ENCODE results near the gene PDHA1.

The PDHA1 gene

DNA sequence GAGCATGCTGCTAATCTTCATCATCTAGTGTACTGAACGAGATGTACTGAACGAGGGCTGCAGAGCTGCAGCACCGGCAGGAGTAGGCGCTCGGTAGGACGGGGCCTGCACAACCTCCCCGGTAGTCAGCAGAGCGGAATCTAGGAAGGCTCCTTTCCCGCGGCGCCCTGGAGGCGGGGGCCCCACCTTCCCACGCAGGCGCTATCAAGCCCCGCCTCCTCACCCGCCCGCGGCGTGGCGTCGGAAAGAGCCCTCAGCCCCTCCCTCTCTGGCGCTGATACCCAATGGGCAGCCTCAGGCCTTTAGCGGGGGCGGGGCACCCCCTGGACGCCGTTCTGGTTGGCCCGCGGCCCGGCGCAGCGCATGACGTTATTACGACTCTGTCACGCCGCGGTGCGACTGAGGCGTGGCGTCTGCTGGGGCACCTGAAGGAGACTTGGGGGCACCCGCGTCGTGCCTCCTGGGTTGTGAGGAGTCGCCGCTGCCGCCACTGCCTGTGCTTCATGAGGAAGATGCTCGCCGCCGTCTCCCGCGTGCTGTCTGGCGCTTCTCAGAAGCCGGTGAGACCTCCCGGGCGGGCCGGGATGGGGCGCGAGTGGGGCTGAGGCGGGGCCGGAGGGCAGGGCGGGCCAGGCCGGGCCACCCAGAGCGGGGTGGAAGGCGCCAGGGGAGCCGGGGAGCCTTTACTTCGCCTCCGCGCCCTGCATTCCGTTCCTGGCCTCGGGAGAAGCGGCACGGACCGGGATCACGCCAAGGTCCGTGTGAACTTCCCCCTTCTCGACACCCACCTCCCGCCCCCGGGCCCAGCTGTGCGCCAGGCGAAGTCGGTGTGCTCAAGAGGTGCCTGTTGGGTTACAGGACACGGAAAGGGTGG lies at the start of gene PDHA1:
PDHA1 (plus strand) TSS at position 393 of the 874 bp plus-strand sequence; CDS start at position 504, 111 bp downstream.
- peak; percentile 7 to 94 (median 82) for DNase-seq

DNA sequence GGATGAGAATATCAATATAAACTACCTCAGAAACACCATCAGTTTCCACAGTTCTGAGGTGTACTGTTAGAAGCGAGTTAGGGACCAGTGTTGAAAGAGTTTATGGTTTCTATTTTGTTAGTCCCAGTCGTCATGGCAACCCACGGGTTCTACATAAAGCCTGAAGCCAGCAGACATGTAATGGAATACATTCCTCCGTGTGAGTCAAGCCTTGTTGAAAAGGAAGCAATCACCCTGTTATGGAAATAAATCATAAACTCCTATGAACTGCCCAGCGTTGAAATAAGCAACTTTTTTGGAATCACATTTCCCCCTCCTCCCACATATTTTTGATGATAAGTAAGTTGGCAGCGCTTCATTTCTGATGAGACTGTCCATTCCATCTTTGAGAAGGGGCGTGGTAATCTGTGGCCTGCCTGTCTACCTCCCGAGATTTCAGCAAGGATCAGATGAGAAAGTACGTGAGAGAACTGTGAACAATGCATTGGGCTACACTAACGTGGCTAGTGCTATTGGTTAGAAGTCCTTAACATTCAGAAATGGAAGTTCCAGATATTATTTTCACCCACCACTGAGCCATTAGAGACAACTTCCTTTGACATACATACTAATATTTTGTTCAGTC lies 40.4 kb upstream of the PDHA1 start:
- DNase-seq: no peak

DNA sequence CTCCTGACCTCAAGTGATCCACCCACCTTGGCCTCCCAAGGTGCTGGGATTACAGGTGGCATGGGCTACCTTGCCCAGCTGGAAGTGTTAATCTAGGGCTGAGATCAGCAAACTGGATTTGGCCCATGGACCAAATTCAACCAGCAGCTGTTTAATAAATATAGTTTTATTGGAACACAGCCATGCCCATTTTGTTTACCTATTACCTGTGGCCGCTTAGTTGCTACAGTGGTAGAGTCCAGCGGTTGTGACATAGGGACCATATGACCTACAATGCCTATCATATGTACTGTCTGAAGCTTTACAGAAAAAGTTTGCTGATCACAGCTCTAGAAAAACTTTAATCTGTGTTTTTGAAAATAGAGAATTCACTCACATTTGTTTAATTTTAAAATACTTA lies 17.2 kb upstream of the PDHA1 start:
- no peak for DNase-seq

DNA sequence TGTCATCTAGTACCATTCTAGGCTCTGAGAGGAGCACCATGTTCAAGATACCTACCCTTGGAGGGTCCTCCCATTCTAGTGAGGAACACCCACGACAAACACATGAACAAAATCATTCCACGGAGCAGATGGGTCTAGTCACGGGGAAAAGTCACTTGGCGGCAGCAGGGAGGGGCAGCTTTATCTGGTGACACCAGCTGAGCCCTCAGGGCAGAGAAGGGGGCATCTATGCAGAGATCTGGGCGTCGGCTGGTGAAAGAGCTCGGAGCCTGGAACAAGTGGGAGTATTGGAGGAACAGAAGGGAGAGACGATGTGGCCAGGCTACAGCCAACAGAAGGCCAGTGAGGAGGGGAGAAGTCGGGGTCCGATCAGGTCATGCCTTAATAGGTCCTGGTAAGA lies 11.9 kb upstream of the PDHA1 start:
- no peak for DNase-seq

DNA sequence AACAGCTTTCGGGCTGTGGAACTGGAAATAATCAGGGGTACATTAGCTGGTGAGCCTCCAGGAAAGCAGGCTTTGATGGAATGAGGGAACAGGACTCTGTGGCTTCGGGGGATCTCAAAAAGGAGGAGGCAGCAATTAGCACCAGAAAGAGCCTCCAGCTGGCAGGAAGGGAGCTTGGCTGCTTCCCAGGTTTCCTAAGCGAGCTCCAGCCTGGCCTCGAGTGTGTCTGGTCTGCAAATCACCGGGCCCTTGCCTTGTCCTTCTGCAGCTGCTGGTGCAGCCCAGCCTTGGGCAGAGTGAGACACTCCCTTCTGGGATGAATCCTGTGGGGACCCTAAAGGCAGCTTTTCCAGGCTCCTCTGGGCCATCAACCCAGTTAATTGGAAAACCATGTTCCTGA lies 10.7 kb upstream of the PDHA1 start:
- DNase-seq: peak in 40 of 56 donors; percentile 0 to 45 (median 8)

DNA sequence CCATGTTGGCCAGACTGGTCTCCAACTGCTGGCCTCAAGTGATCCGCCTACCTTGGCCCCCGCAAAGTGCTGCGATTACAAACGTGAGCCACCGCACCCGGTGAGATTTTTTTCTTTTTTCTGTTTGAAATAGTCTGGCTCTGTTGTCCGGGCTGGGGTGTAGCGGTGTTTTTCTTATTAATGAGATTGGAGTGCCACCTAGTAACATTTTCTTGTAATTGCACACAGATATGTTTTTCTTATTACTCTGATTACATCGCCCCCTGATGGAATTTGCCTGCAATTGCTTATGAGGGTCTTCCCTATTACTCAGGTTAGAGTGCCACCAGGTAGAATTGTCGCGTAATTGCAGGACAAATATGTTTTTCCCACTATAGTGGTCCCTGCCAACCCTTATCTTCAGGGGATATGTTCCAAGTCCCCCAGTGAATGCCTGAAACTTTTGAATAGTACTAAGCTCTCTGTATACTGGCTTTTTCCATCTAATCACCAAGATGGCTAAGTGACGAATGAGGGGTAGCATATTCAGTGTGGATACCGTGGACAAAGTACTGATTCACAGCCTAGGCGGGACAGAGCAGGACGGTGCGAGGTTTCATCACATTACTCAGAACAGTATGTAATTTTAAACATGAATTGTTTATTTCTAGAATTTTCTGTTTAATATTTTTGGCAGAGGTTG lies 8.6 kb upstream of the PDHA1 start:
- DNase-seq: no peak

DNA sequence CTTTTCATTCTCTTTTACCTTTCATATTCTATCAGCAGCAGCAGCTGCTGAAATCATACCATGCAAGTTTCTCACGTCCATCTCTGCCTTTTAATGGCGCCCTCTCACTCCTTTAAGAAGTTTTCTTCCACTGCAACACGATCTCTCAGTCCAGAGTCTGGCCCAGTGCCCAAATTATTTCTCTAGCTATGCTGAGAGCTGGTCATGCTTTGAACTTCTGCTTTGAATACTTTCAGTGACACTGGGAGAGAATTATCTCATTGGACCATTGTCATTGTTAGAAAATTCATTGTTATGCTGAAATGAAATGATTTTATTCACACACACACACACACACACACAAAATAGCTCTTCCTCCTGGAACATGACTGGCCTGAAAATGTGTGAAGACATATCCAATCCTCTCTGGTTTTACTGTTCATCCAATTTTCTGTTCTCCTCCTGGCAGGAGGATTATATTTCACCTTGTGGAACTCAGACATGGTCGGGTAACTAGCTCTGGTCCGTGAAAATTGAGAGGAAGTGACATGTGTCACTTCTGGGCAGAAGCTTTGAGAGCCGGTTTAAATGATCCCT lies 1.3 kb upstream of the PDHA1 start:
- DNase-seq: peak in 1 of 56 donors; percentile 4

DNA sequence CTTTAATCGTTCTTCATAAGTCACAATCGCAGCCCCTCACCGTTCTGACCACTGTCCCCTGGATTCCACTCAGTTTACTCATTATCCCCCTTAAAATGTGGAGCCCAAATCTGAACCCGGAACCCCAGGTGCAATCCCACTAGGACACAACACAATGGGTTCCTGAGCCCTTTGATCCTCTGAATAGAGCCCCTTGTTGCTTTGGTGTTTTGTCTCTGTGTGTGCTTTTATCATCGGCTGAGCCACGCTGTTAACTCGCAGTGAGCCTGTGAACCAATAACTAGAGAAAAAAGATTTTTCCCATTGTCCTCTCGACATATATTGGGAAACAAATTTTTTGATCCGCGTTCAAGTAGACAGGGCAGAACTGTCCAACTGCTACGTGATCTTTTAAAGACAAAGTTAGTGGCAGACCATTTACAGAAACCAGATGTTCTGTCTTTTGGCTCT lies 617 bp upstream of the PDHA1 start:
- DNase-seq: peak in 1 of 56 donors; percentile 26

DNA sequence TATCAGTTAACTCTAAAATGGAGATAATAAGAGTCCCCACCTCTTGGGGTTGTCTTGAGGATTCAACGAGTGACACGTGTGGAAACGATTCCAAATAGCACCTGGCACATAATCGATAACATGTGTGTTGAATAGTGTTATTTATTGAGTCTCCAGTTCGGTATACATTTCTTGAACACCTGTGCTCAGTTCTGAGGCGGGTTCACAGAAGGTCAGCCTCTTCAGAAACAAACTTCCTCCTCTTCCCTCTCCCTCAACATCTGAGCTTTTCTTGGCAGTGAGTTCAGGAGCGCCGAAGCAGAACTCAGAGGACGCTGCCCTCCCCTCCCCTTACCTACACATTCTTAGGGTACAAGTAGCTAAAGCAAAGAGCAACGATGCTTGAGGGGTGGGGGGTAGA lies 934 bp downstream of the PDHA1 start:
- no peak for DNase-seq

DNA sequence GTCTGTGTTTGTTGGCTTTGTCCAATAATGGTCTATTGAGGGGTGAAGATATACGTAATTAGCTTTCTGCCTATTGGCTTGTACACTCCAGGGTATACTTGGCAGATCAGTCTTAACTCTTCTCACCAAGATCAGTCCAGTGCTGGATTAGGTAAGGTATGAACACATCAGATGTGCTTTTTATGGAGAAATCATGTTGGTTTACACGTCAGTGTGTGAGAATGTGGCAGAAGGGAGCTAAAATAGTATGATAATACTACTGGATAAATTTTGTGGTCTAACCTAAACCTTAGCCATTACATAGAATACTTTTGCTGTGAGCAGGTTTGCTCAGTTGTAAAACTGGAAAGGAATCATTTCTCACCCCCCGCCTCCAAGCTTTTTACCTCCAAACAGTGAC lies 4.2 kb downstream of the PDHA1 start:
- no peak for DNase-seq

DNA sequence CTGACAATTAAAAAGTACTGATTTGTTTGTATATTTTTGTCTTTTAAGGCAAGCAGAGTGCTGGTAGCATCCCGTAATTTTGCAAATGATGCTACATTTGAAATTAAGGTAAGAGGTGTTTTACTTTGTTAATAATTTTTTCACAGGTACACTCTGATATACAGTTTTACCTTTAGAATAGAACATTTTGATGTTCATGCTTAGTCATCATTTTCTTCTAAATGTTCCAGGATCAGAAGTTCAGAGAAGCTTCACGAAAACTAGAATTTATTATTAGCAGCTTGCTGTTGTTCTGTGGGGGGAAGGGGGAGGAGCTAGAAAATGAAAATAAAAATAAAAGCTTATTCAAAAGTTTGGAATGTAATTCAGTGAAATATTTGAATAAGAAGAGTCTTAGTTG lies 5.5 kb downstream of the PDHA1 start:
- no peak for DNase-seq

DNA sequence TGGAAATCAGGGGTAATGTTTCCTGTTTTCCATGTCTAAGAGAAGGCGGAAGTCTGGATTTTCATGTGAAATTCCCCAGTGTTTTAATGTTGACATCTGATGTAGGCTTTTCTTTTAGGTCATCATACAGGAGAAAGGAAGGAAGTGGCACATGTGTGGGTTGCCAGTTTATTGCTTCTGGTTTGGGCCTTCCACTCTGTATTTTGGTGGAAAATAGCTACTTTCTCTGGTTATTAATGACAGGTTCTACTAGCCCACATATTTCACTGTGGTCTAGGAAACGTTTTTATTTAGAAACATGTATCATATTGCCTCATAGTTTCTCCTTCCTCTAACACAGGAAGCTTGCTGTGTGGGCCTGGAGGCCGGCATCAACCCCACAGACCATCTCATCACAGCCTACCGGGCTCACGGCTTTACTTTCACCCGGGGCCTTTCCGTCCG lies 7.2 kb downstream of the PDHA1 start:
- DNase-seq: no peak

DNA sequence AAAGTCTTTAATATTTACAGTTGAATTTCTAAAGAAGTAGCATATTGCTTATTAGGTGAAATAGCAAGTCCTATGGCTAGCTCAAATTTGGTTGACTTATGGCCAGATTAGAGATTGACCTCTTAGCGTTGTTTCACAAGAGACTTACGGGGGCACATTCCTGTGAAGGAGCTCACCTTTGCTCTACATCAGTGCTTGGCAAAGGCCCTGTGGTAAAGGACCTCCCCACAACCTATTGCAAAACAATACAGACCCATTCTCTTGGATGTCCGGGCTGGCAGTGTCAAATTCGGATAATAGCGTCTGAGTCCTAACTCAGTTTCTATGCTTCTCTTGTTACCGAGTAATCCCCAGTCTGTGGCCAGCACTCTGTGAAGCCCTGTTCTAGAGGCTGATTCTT lies 10.9 kb downstream of the PDHA1 start:
- no peak for DNase-seq

DNA sequence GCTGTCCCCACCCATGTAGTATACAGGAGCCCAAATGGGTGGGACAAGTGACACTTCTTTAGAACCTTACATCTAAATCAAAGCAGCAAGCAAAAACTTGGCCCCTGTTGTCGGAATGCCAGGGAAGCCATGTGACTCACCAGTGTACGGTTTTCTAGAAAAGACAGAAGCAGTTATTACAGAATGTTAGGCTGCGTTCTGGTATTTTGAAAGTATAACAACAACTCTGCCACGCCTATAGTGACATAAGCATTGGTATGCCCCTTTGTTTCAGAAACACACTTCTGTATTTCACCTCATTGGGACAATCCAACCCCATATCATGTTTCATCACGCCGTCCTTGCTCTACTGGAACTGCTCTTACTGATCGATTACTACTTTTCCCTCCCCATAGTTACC lies 14.8 kb downstream of the PDHA1 start:
- no peak for DNase-seq

DNA sequence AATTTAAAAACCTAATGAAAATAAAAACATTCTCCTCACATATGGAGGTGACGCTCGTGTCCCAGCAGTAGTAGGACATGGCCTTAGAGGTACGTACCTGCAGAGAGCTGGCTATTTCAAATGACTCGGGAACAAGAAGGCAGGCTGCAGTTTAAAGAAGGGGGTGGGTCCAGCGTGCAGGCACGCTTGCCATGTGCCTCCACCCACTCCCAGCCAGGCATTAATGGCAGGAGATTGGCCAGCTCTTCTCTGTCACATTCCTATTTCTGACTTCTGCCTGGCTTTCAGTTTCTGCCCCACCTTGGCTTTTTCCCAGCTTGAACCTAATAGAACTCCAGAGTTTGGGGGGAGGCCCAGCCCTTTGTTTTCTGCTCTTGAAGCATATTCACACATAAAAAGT lies 17.2 kb downstream of the PDHA1 start:
- DNase-seq: no peak

DNA sequence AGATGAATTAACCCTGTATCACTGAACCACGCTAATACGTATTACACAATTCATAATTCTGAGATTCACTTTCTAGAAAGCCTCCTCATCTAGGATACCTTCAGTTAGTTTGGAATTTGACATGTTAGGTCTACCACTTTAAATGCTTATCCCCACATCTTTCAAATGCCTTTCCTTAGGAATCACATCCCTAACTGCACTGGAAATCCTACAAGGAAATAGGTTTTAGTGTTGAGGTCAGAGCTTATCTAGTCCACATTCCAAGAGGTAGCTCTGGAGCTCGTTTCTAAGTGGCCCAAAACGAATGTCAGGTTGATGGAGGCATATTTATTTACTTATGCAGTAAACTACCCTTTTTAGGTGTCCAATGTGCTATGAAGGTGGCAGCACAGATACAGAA lies 18.0 kb downstream of the PDHA1 start:
- no peak for DNase-seq

DNA sequence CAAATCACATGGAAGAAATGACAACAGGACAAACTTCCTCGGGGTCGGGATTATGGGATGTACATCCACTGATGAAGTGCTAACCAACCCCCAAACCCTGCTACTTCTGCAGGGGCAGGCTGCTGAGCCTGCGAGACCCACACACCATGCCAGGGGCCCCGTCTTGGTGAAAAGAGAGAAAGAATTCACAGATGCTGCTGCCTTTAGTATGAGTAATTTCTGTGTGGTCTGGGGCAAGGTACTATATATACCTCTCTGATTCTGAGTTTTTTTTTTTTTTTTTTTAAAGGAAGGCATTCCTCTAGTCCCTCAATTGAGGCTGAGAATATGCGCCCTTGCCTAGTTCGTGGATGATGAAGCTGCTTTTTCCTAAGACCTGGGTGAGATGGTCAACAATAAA lies 24.8 kb downstream of the PDHA1 start:
- DNase-seq: no peak

DNA sequence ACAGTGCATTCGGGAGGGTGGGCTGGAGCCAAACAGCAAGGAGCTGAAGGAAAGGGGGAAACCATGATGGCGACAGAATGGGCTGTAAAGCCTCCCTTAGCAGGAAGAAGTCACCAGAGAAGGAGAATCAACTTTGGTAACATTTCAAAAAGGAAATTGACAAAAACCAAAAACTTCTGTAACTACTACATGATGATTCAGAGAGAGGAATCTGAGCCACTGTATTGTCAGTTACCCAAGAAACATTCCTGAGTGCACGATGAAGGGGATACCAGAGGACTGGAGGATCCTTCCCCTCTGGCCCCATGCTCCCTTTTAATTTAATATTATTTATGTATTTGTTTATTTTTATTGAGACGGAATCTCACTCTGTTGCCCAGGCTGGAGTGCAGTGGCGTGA lies 26.3 kb downstream of the PDHA1 start:
- DNase-seq: no peak

DNA sequence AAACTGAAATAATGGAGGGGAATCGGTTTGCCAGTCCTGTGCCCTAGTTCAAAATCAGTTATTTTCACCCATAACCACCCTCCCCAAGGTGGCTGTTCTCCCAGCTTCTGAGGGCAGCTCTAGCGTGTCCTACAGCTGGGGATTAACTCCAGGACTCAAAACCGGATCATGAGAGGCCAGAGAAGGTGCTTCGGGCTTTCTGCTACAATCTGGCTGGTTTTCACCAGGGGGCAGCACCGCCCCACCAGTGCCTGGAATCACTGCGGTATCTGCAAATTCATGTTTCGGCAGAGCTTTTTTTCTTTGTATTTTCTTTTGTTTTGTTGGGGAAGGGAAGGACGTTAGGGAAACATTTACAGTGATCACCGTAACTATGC lies 28.4 kb downstream of the PDHA1 start:
- DNase-seq: peak in 42 of 56 donors; percentile 0 to 70 (median 14)

DNA sequence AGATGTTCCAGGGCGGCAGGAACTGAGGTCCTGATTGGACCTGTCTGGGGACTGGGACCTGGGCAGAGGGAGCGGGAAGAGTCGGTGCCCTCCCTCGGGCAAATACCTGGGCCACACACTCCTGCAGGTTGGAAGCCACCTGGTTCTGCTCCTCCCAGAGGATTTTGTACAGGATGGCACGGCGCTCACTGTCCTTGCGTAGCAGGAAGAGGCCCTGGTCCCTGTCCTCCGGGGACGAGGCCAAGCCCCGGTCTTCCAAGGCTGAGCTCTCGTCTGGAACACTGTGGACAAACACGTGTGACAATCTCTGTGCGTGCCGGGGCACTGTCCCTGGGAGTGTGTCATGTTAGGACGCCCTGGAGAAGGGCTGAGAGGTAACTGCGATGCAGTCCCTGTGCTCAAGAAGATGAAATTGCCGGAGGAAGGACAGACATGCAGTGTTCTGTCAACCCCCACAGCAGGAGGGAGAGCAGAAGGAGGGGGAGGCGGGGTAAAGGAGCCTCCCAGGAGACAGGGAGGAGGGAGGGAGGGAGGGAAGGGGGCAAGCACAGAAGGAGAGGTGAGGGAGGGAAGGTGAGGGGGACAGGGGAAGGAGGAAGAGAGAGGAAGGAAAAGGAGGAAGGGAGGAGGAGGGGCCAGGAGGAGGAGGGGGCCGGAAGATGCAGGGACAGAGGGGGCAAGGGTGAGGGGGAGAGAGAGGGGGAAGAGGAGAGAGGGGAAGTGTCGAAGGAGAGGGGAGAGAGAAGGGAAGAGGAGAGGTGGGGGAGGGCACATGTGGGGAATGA lies 29.0 kb downstream of the PDHA1 start:
- peak in 9 of 56 donors; percentile 1 to 37 (median 8) for DNase-seq

DNA sequence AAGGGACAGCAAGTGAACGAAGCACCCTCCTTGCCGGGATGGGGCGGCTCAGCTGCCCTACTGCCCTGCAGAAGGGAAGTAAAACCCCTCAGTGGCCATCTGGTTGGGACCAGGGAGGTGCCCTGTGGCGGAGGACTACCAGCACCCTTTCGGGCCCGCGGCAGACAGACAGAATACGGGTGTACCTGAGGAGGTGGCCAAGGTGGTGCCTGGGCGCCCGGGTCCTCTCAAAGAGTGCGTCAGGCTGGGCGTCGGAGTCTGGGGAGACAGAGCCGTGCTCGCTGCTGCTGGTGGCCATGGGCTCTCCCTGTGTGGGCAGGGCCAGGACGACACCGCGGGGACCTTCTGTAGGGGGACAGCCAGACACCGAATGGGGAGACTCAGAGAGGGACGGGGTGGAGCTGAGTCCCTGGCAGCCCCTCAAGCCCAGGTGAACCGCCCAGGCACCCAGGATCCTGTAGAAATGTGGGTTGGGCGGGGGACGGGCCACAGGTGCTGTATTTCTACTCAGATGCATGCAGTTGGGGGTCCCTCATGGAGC lies 29.7 kb downstream of the PDHA1 start:
- DNase-seq: no peak

Measured in amygdala (tissue), 56 donors.